K562 (cell line): Measurements from ENCODE around the gene CNGA3. TPM values are rescaled to one million over a fixed set of nuclear protein-coding genes. Genes with fewer than 3 reads are reported as not detected.

ENCODE experiments used
- ATAC-seq: fragments of 200-7000 bp; cut with Tn5 transposase; 3 replicates; pipeline ENCODE4 v1.9.1; 2020; ENCODE audit warnings: moderate library complexity
- BruUV-seq: library from RNA; stranded (reverse); fragments of 400-500 nt; replicated peaks from 2 replicates; lab custom pipeline; 2021; lab: Mats Ljungman, UMichigan
- CTCF ChIA-PET: fragments of 300-600 bp; formaldehyde crosslinking; extraction: SDS; loops from one replicate; lab custom pipeline; 2021; ENCODE audit warnings: low intra/inter-chr PET ratio; lab: Yijun Ruan, JAX
- POLR2A ChIA-PET: fragments of 300-600, 350-650 bp; sonication (Branson Sonifier 250); formaldehyde crosslinking; extraction: SDS; loops from one replicate; lab custom pipeline; 2021; ENCODE audit warnings: antibody characterized with exemption, inconsistent platforms; lab: Yijun Ruan, JAX
- DNase-seq, 4 experiments: peaks; one replicate each; pipeline versions ENCODE4 v3.0.0 to v3.0.0-alpha.2; 2011 to 2018; ENCODE audit warnings: low spot score in 3 of 4, mixed read lengths in 3 of 4; ENCODE audit errors: extremely low read depth in 1 of 4
- FAIRE-seq: peaks from 2 replicates; lab custom pipeline; 2011; peaks lifted over from hg19 to GRCh38; lab: Jason Lieb, UNC
- H2AFZ ChIP-seq: 2 replicates; pipeline ENCODE4 v1.6.0; 2011; ENCODE audit warnings: low read depth, low read length, control low read depth, inconsistent platforms
- H3K27ac ChIP-seq: fragments of 200-600 bp; 3 replicates; pipeline ENCODE4 v1.8.0; 2011; ENCODE audit warnings: low read depth, mild to moderate bottlenecking, control low read depth, inconsistent platforms, low read length, moderate library complexity, mixed read lengths; ENCODE audit errors: extremely low read depth
- H3K27me3 ChIP-seq, 2 experiments: fragments of 300-600 bp in 1 of 2; 2 replicates in 1 of 2; 3 replicates in 1 of 2; pipeline versions ENCODE4 v1.6.0 to v1.8.0; 2011; ENCODE audit warnings: inconsistent platforms in 2 of 2, low read length in 2 of 2, mild to moderate bottlenecking in 1 of 2, mixed read lengths in 1 of 2, moderate library complexity in 1 of 2; ENCODE audit not compliant: control insufficient read depth in 2 of 2, insufficient read depth in 2 of 2
- H3K36me3 ChIP-seq: fragments of 300-600 bp; 3 replicates; pipeline ENCODE4 v1.8.0; 2011; ENCODE audit warnings: mild to moderate bottlenecking, low read length, inconsistent platforms; ENCODE audit not compliant: control insufficient read depth, insufficient read depth
- H3K4me1 ChIP-seq, 2 experiments: fragments of 200-600 bp in 1 of 2; replicated peaks in 1 of 2; 2 replicates in 1 of 2; 3 replicates in 1 of 2; pipeline versions ENCODE4 v1.5.1 to v1.8.0; 2011; ENCODE audit warnings: inconsistent platforms in 2 of 2, low read length in 2 of 2, mild to moderate bottlenecking in 1 of 2, mixed read lengths in 1 of 2, moderate library complexity in 1 of 2; ENCODE audit not compliant: control insufficient read depth in 2 of 2, insufficient read depth in 2 of 2
- H3K4me2 ChIP-seq: 2 replicates; pipeline ENCODE4 v1.6.1; 2011; ENCODE audit warnings: low read length, control low read depth, inconsistent platforms, mixed read lengths; ENCODE audit not compliant: insufficient read depth
- H3K4me3 ChIP-seq: fragments of 200-600 bp; sonication (generic), shearing (Covaris generic); 2 replicates; pipeline ENCODE4 v1.5.1; 2016; ENCODE audit warnings: control low read depth, inconsistent platforms
- H3K79me2 ChIP-seq: fragments of 200-600 bp; 3 replicates; pipeline ENCODE4 v1.8.0; 2011; ENCODE audit warnings: low read length, inconsistent platforms; ENCODE audit not compliant: control insufficient read depth, insufficient read depth
- H3K9ac ChIP-seq, 2 experiments: 2 replicates each; pipeline versions ENCODE4 v1.6.0 to v1.6.1; 2011; ENCODE audit warnings: low read depth in 2 of 2, low read length in 2 of 2, control low read depth in 1 of 2, inconsistent platforms in 1 of 2, mild to moderate bottlenecking in 1 of 2, mixed read lengths in 1 of 2; ENCODE audit not compliant: insufficient read depth in 1 of 2
- H3K9me1 ChIP-seq: one replicate; pipeline ENCODE4 v1.6.0; 2011; ENCODE audit warnings: inconsistent platforms, mild to moderate bottlenecking, low read length, moderate library complexity; ENCODE audit not compliant: control insufficient read depth, insufficient read depth
- H3K9me3 ChIP-seq: replicated peaks from 2 replicates; pipeline ENCODE4 v1.5.1; 2011; ENCODE audit warnings: low read depth, low read length, inconsistent platforms; ENCODE audit not compliant: control insufficient read depth, insufficient read depth
- H4K20me1 ChIP-seq: replicated peaks from 2 replicates; pipeline ENCODE4 v1.6.1; 2011; ENCODE audit warnings: low read length, inconsistent platforms, mixed read lengths; ENCODE audit not compliant: control insufficient read depth, insufficient read depth
- ARHGAP35 ChIP-seq: fragments of 450-650 bp; IDR thresholded peaks from 2 replicates; pipeline ENCODE4 v1.6.1; 2018; ENCODE audit not compliant: partially characterized antibody
- C11orf30 ChIP-seq: fragments of 450-650 bp; IDR thresholded peaks from 2 replicates; pipeline ENCODE4 v1.6.1; 2016; ENCODE audit warnings: low read depth, mild to moderate bottlenecking
- FOXM1 ChIP-seq, 2 experiments: fragments of 450-650 bp in 1 of 2; sonication (generic) in 1 of 2; formaldehyde crosslinking in 1 of 2; IDR thresholded peaks; 2 replicates each; pipeline versions ENCODE4 v1.6.1 to v1.9.0; 2017 to 2022; ENCODE audit warnings: low read depth in 2 of 2, mild to moderate bottlenecking in 2 of 2, missing genetic modification reagents in 1 of 2, moderate library complexity in 1 of 2
- KDM1A ChIP-seq, 2 experiments: fragments of 450-650 bp; IDR thresholded peaks; 2 replicates each; pipeline ENCODE4 v1.6.1; 2016; ENCODE audit warnings: mild to moderate bottlenecking in 2 of 2
- KHSRP ChIP-seq: fragments of 450-650 bp; IDR thresholded peaks from 2 replicates; pipeline ENCODE4 v1.6.1; 2017
- L3MBTL2 ChIP-seq: fragments of 450-650 bp; IDR thresholded peaks from 2 replicates; pipeline ENCODE4 v1.6.1; 2016; ENCODE audit warnings: mild to moderate bottlenecking, moderate library complexity
- WGBS: fragments of 100-300 bp; shearing (Covaris generic); methylation state at CpG from one replicate; pipeline ENCODE4 v1.1.6; 2016; ENCODE audit warnings: low coverage, mixed read lengths; ENCODE audit not compliant: insufficient coverage; ENCODE audit errors: missing lambda C conversion rate; 5-methylcytosine and 5-hydroxymethylcytosine counted together
- in situ Hi-C: fragments of 300-500 bp; cut with MboI; formaldehyde crosslinking; loops from 4 replicates; pipeline ENCODE4 v1.15.0; 2018; ENCODE audit warnings: inconsistent platforms, mixed read lengths
- intact Hi-C: fragments of 100-400 bp; cut with micrococcal nuclease; formaldehyde crosslinking; loops from 2 replicates; pipeline ENCODE4 v1.14.2; 2022
- polyA plus RNA-seq, 8 experiments: library from polyadenylated mRNA; depleted of rRNA in 4 of 8; stranded (reverse) in 5 of 8; unstranded in 3 of 8; fragments of >200 nt; fragmentation: Nextera tagmentation in 2 of 8; fragmentation: Illumina TruSeq in 1 of 8; extraction: Ambion mirVana in 2 of 8; extraction: Trizol in 1 of 8; gene quantifications; 2 replicates each; pipeline versions ENCODE4 v1.2.1 to v1.2.3, GENCODE V29; 2011 to 2014; ENCODE audit warnings: inconsistent platforms in 1 of 8, missing spikeins in 1 of 8
- total RNA-seq, 7 experiments: library from RNA; depleted of rRNA in 6 of 7; stranded (reverse); fragments of >200 nt in 6 of 7; fragmentation: Illumina TruSeq in 2 of 7; extraction: Trizol in 2 of 7; gene quantifications; 2 replicates each; pipeline versions ENCODE4 v1.2.1 to v1.2.3, GENCODE V29; 2011 to 2021; ENCODE audit warnings: low replicate concordance in 1 of 7
- TF ChIP-seq, protein P1 (sequence below): sonication (generic); formaldehyde crosslinking; IDR thresholded peaks from 2 replicates; pipeline ENCODE4 v1.8.0; 2022; ENCODE audit warnings: mild to moderate bottlenecking, low read depth, missing genetic modification reagents
- TF ChIP-seq, protein P2 (sequence below): fragments of 250-450 bp; sonication (Bioruptor Pico); IDR thresholded peaks from 2 replicates; pipeline ENCODE4 v1.4.0; 2020; ENCODE audit warnings: mild to moderate bottlenecking
- TF ChIP-seq, protein P3 (sequence below): sonication (generic); formaldehyde crosslinking; IDR thresholded peaks from 2 replicates; pipeline ENCODE4 v1.8.1; 2023; ENCODE audit warnings: mild to moderate bottlenecking, missing genetic modification reagents
- TF ChIP-seq, protein P4 (sequence below): sonication (generic); formaldehyde crosslinking; IDR thresholded peaks from 2 replicates; pipeline ENCODE4 v1.8.1; 2023; ENCODE audit warnings: mild to moderate bottlenecking, missing genetic modification reagents

Gene CNGA3
- total and polyA plus RNA-seq, 9 of the 15 experiments (the other 6 are each of a cell fraction or from before 2014, with no cell fraction given) = not detected

DNA sequence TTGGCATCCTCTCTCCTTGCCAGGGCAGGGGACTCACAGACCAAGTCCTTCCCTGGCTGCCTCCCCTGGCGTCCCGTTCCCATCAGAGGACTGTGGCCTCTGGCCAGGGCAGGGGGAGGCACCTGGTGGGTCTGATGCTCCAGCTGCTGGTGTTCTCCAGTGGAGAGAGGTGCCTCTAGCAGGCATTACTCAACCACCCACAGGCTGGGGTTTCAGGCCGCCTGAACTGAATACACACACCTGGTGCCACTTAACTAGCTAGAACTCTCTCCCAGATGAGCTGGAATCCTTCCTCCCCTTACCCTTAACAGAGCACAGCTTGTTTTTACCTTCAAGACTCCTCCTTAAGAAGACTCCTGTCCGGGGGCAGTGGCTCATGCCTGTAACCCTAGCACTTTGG, 37.7 kb upstream of the CNGA3 start (continued):
- TF ChIP-seq, protein P1, sequence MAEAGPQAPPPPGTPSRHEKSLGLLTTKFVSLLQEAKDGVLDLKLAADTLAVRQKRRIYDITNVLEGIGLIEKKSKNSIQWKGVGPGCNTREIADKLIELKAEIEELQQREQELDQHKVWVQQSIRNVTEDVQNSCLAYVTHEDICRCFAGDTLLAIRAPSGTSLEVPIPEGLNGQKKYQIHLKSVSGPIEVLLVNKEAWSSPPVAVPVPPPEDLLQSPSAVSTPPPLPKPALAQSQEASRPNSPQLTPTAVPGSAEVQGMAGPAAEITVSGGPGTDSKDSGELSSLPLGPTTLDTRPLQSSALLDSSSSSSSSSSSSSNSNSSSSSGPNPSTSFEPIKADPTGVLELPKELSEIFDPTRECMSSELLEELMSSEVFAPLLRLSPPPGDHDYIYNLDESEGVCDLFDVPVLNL (CRISPR knock-in tag) = no peak

DNA sequence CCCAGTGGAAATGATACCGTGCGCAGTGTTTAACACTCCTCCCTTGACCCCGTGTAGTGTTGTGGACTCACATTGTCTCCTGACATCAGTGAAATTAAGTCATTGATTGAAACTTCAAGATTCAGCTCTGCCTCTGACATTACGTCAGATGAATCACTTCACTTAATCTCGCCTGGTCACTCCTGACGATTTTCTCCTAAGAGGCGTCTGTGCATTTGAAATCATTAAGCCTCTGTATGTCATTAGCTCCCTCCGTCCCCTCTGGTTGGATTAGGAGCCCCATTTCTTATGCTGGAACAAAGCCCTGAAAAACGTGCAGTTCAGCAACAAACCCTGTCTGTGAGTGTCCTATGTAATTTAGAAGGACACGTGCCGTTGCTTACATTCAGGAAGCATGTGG, 36.7 kb upstream of the CNGA3 start:
- DNase-seq (no peak), ATAC-seq (no peak), FAIRE-seq (no peak)
- intact Hi-C loops (no loop called here), in situ Hi-C loops (no loop called here)
- no peak overlapping the region for H2AFZ ChIP-seq
- no peak overlapping the region for H3K4me3 ChIP-seq
- peaks cover 0 to 5% of the 10 kb centered on the region in 2 experiments; a peak in 1 of 5 replicates for H3K4me1 ChIP-seq
- no peaks in the 10 kb centered on the region for H3K79me2 ChIP-seq
- no TSS peak for BruUV-seq
- H3K9me1 ChIP-seq = no peaks in the 10 kb centered on the region
- no peaks in the 10 kb centered on the region for H4K20me1 ChIP-seq
- no peaks in the 10 kb centered on the region for H3K36me3 ChIP-seq
- H3K9me3 ChIP-seq = no peaks in the 10 kb centered on the region
- CTCF ChIA-PET = no interaction called here
- H3K27ac ChIP-seq = no peak overlapping the region
- no peak overlapping the region for H3K9ac ChIP-seq
- 3% methylated on average over 10 of the region's 11 CpGs for WGBS
- TF ChIP-seq, protein P2, sequence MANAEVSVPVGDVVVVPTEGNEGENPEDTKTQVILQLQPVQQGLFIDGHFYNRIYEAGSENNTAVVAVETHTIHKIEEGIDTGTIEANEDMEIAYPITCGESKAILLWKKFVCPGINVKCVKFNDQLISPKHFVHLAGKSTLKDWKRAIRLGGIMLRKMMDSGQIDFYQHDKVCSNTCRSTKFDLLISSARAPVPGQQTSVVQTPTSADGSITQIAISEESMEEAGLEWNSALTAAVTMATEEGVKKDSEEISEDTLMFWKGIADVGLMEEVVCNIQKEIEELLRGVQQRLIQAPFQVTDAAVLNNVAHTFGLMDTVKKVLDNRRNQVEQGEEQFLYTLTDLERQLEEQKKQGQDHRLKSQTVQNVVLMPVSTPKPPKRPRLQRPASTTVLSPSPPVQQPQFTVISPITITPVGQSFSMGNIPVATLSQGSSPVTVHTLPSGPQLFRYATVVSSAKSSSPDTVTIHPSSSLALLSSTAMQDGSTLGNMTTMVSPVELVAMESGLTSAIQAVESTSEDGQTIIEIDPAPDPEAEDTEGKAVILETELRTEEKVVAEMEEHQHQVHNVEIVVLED (CRISPR knock-in tag) = no peak
- no peak for TF ChIP-seq C11orf30
- no peak for TF ChIP-seq KHSRP
- no peak for TF ChIP-seq KDM1A (IDR thresholded peaks at IDR 0.05)
- no peak for TF ChIP-seq FOXM1 (IDR thresholded peaks at IDR 0.05; ENCODE audit: low read depth)
- TF ChIP-seq FOXM1 (CRISPR knock-in tag; IDR thresholded peaks at IDR 0.05; ENCODE audit: low read depth) = no peak
- TF ChIP-seq, protein P3, sequence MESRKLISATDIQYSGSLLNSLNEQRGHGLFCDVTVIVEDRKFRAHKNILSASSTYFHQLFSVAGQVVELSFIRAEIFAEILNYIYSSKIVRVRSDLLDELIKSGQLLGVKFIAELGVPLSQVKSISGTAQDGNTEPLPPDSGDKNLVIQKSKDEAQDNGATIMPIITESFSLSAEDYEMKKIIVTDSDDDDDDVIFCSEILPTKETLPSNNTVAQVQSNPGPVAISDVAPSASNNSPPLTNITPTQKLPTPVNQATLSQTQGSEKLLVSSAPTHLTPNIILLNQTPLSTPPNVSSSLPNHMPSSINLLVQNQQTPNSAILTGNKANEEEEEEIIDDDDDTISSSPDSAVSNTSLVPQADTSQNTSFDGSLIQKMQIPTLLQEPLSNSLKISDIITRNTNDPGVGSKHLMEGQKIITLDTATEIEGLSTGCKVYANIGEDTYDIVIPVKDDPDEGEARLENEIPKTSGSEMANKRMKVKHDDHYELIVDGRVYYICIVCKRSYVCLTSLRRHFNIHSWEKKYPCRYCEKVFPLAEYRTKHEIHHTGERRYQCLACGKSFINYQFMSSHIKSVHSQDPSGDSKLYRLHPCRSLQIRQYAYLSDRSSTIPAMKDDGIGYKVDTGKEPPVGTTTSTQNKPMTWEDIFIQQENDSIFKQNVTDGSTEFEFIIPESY (CRISPR knock-in tag) = no peak
- TF ChIP-seq, protein P4, sequence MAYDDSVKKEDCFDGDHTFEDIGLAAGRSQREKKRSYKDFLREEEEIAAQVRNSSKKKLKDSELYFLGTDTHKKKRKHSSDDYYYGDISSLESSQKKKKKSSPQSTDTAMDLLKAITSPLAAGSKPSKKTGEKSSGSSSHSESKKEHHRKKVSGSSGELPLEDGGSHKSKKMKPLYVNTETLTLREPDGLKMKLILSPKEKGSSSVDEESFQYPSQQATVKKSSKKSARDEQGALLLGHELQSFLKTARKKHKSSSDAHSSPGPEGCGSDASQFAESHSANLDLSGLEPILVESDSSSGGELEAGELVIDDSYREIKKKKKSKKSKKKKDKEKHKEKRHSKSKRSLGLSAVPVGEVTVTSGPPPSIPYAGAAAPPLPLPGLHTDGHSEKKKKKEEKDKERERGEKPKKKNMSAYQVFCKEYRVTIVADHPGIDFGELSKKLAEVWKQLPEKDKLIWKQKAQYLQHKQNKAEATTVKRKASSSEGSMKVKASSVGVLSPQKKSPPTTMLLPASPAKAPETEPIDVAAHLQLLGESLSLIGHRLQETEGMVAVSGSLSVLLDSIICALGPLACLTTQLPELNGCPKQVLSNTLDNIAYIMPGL (CRISPR knock-in tag) = no peak
- no peak for TF ChIP-seq ARHGAP35
- no peak for TF ChIP-seq L3MBTL2
- POLR2A ChIA-PET = no interaction called here
- H3K4me2 ChIP-seq = no peak overlapping the region
- peaks cover 16 to 51% of the 10 kb centered on the region in 2 experiments; a peak in 4 of 5 replicates for H3K27me3 ChIP-seq
